Osteocyte (in vitro differentiated cells): ENCODE results near the gene MYH9. TPM values are rescaled to one million over a fixed set of nuclear protein-coding genes. Genes with fewer than 3 reads are reported as not detected.

Source experiments
- DNase-seq: peaks from one replicate; pipeline ENCODE4 v3.0.0; 2021; ENCODE audit warnings: mixed read lengths; ENCODE audit not compliant: unreplicated experiment; ENCODE audit errors: extremely low spot score
- H3K27ac Mint-ChIP-seq: one replicate; pipeline ENCODE4 v1.8.0; 2021; ENCODE audit warnings: mild to moderate bottlenecking, mixed read lengths; ENCODE audit not compliant: unreplicated experiment
- H3K27me3 Mint-ChIP-seq: one replicate; pipeline ENCODE4 v1.8.0; 2021; ENCODE audit warnings: mixed read lengths; ENCODE audit not compliant: unreplicated experiment
- H3K36me3 Mint-ChIP-seq: one replicate; pipeline ENCODE4 v1.8.0; 2021; ENCODE audit warnings: mixed read lengths; ENCODE audit not compliant: unreplicated experiment
- H3K4me1 Mint-ChIP-seq: one replicate; pipeline ENCODE4 v1.8.0; 2021; ENCODE audit warnings: mixed read lengths; ENCODE audit not compliant: unreplicated experiment
- H3K4me3 Mint-ChIP-seq: one replicate; pipeline ENCODE4 v1.8.0; 2021; ENCODE audit warnings: mild to moderate bottlenecking, moderate library complexity, mixed read lengths; ENCODE audit not compliant: unreplicated experiment
- H3K9me3 Mint-ChIP-seq: one replicate; pipeline ENCODE4 v1.8.0; 2021; ENCODE audit warnings: mixed read lengths; ENCODE audit not compliant: unreplicated experiment
- CTCF ChIP-seq: fragments of 200-600 bp; sonication (generic); IDR thresholded peaks from 2 replicates; pipeline ENCODE4 v1.5.0; 2021; ENCODE audit warnings: antibody characterized with exemption, mild to moderate bottlenecking, moderate library complexity
- total RNA-seq: library from RNA; stranded (reverse); gene quantifications from 2 replicates; pipeline ENCODE4 v1.2.1, GENCODE V29; 2021

Gene MYH9
- total RNA-seq, 1 donor from 2014 or later, result 938 TPM

GRCh38 chr22:36316419-36316818 is 71.3 kb downstream of the MYH9 start:
- no peak for TF ChIP-seq CTCF
- Mint-ChIP-seq H3K27me3 (no peaks in the 10 kb centered on the region), H3K36me3 (peaks cover 63% of the 10 kb centered on the region), H3K9me3 (no peaks in the 10 kb centered on the region), H3K4me1 (peaks cover 5% of the 10 kb centered on the region), H3K27ac (peak overlapping the region; percentile 68), H3K4me3 (no peak overlapping the region)
- DNase-seq, result no peak

GRCh38 chr22:36315325-36315724 is 72.4 kb downstream of the MYH9 start:
- H3K27ac Mint-ChIP-seq, result peak overlapping the region; percentile 28
- H3K4me1 Mint-ChIP-seq, result peaks cover 4% of the 10 kb centered on the region
- H3K27me3 Mint-ChIP-seq, result no peaks in the 10 kb centered on the region
- no peak for DNase-seq
- H3K4me3 Mint-ChIP-seq, result no peak overlapping the region
- peaks cover 66% of the 10 kb centered on the region for H3K36me3 Mint-ChIP-seq
- TF ChIP-seq CTCF, result no peak
- no peaks in the 10 kb centered on the region for H3K9me3 Mint-ChIP-seq

GRCh38 chr22:36311386-36312085 is 76.2 kb downstream of the MYH9 start:
- Mint-ChIP-seq H3K36me3 (peaks cover 48% of the 10 kb centered on the region), H3K27ac (peak overlapping the region; percentile 23)

GRCh38 chr22:36308880-36309279 is 78.9 kb downstream of the MYH9 start:
- Mint-ChIP-seq H3K36me3 (peaks cover 53% of the 10 kb centered on the region), H3K9me3 (no peaks in the 10 kb centered on the region), H3K4me1 (no peaks in the 10 kb centered on the region), H3K27ac (peak overlapping the region; percentile 44), H3K4me3 (no peak overlapping the region), H3K27me3 (no peaks in the 10 kb centered on the region)
- no peak for DNase-seq
- no peak for TF ChIP-seq CTCF

More at GRCh38 chr22:36311386-36312085, 76.2 kb downstream of the MYH9 start:
- no peak for DNase-seq
- Mint-ChIP-seq H3K27me3 (no peaks in the 10 kb centered on the region), H3K4me1 (peaks cover 4% of the 10 kb centered on the region), H3K9me3 (no peaks in the 10 kb centered on the region), H3K4me3 (no peak overlapping the region)
- no peak for TF ChIP-seq CTCF

- H3K4me3 Mint-ChIP-seq, result no peak overlapping the region
- H3K27me3 Mint-ChIP-seq, result no peaks in the 10 kb centered on the region
- no peak for TF ChIP-seq CTCF
- peaks cover 4% of the 10 kb centered on the region for H3K4me1 Mint-ChIP-seq
- no peaks in the 10 kb centered on the region for H3K9me3 Mint-ChIP-seq
- DNase-seq, result no peak
- H3K27ac Mint-ChIP-seq, result peak overlapping the region; percentile 10
- peaks cover 52% of the 10 kb centered on the region for H3K36me3 Mint-ChIP-seq
These were observed 81.5 kb downstream of the MYH9 start for GRCh38 chr22:36306227-36306626.
